PC-9 (cell line): ENCODE results near the gene MICA. TPM values are rescaled to one million over a fixed set of nuclear protein-coding genes. Genes with fewer than 3 reads are reported as not detected.

Source experiments
- BruUV-seq: library from RNA; stranded (reverse); fragments of 400-500 nt; replicated peaks from 2 replicates; lab custom pipeline; 2021; lab: Mats Ljungman, UMichigan
- CTCF ChIA-PET: fragments of 300-600 bp; sonication (Branson Sonifier 250); formaldehyde crosslinking; loops from one replicate; lab custom pipeline; 2022; ENCODE audit warnings: antibody characterized with exemption; lab: Charles Lee
- POLR2A ChIA-PET: fragments of 300-600 bp; sonication (Branson Sonifier 250); formaldehyde crosslinking; loops from one replicate; lab custom pipeline; 2022; ENCODE audit warnings: antibody characterized with exemption; ENCODE audit not compliant: unreplicated experiment; lab: Charles Lee
- DNase-seq, 2 experiments: peaks; one replicate each; pipeline versions ENCODE4 v3.0.0 to v3.0.0-alpha.2; 2015 to 2022; ENCODE audit warnings: mixed read lengths in 1 of 2
- H2AFZ ChIP-seq: fragments of 200-600 bp; sonication (generic); 2 replicates; pipeline ENCODE4 v1.8.1; 2017; ENCODE audit warnings: antibody characterized with exemption
- H3F3A ChIP-seq: fragments of 200-600 bp; sonication (generic); 2 replicates; pipeline ENCODE4 v1.8.1; 2017; ENCODE audit warnings: antibody characterized with exemption, mild to moderate bottlenecking, low read depth; ENCODE audit not compliant: insufficient read depth
- H3K27ac ChIP-seq: fragments of 200-600 bp; sonication (generic); 2 replicates; pipeline ENCODE4 v1.6.1; 2016; ENCODE audit warnings: mixed run types
- H3K27me3 ChIP-seq: fragments of 200-600 bp; sonication (generic); 2 replicates; pipeline ENCODE4 v1.6.1; 2016; ENCODE audit warnings: low read depth, mixed run types; ENCODE audit not compliant: insufficient read depth
- H3K36me3 ChIP-seq: fragments of 200-600 bp; sonication (generic); 2 replicates; pipeline ENCODE4 v1.6.1; 2016; ENCODE audit warnings: low read depth, mixed run types
- H3K4me1 ChIP-seq: fragments of 200-600 bp; sonication (generic); replicated peaks from 2 replicates; pipeline ENCODE4 v1.6.1; 2016; ENCODE audit warnings: mixed run types; ENCODE audit not compliant: insufficient read depth
- H3K4me2 ChIP-seq: fragments of 200-600 bp; sonication (generic); 2 replicates; pipeline ENCODE4 v1.6.1; 2017; ENCODE audit warnings: mixed run types
- H3K4me3 ChIP-seq: fragments of 200-600 bp; sonication (generic); 2 replicates; pipeline ENCODE4 v1.6.1; 2016; ENCODE audit warnings: mixed run types
- H3K79me2 ChIP-seq: fragments of 200-600 bp; sonication (generic); 2 replicates; pipeline ENCODE4 v1.6.1; 2017; ENCODE audit warnings: low read depth, mixed run types
- H3K9me2 ChIP-seq: fragments of 200-600 bp; sonication (generic); 2 replicates; pipeline ENCODE4 v1.8.1; 2017; ENCODE audit warnings: mild to moderate bottlenecking; ENCODE audit not compliant: insufficient read depth
- H3K9me3 ChIP-seq: fragments of 200-600 bp; sonication (generic); 2 replicates; pipeline ENCODE4 v1.8.1; 2016; ENCODE audit warnings: low read depth; ENCODE audit not compliant: insufficient read depth
- H4K20me1 ChIP-seq: fragments of 200-600 bp; sonication (generic); 2 replicates; pipeline ENCODE4 v1.8.1; 2017; ENCODE audit not compliant: insufficient read depth
- EZH2 ChIP-seq: fragments of 200-600 bp; sonication (generic); IDR thresholded peaks from 2 replicates; pipeline ENCODE4 v1.8.0; 2017; ENCODE audit warnings: antibody characterized with exemption, low read depth
- intact Hi-C: fragments of 100-400 bp; cut with micrococcal nuclease; formaldehyde crosslinking; loops from one replicate; pipeline ENCODE4 v1.10.0; 2022; ENCODE audit not compliant: unreplicated experiment
- total RNA-seq: library from RNA; stranded (reverse); gene quantifications from 2 replicates; pipeline ENCODE4 v1.2.3, GENCODE V29; 2021
- TF ChIP-seq, protein P1 (sequence below): fragments of 200-600 bp; sonication (generic); conservative IDR thresholded peaks from 2 replicates; pipeline ENCODE4 v1.6.1; 2017; ENCODE audit warnings: mixed run types, antibody characterized with exemption, mild to moderate bottlenecking, moderate library complexity

MICA gene
- total RNA-seq, 1 experiment from 2014 or later: 13.5 TPM

DNA sequence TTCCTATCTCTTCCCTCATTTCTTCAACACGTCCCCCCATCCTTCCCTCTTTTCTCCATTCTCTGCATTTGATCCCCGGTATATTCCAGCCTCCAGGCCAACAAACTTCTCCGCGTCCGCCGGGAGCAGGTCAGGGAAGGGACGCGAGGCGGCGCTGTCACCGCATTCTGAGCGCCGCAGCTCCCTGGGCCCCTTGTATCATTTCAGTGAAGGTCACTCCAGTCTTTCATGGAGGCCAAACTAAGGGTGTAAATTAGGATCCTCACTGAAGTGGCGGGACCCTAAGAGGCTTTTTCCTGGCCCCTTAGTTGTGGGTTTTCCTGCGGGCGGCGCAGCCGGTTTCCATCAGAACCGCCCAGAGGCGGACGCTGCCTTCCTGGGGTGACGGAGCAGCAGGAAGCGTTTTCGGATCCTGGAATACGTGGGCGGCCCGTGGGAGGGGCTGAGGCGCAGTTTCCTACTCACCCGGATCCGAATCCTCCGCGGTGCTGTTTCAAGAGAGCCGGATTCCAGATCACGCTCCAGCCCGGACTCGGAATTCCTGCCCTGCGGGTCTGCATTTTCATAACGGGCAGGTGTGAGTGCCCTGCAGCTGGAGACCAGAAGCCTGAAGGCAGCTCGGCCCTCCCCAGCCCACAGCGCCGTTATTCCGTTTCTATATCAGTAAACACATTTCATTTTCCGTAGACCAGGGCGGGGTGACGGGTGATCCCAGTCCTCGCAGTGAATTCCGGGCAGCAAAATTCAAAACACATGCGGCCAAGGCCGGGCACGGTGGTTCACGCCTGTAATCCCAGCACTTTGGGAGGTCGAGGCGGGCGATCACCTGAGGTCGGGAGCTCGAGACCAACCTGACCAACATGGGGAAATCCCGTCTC is 3.6 kb upstream of the MICA start:
- Histone ChIP-seq H3K27me3 (0 out of 2 replicates have a peak, but pooled peaks cover 15% of the 10 kb centered on the region), H3K4me1 (peaks cover 10% of the 10 kb centered on the region), H3K9me3 (no peaks in the 10 kb centered on the region), H3K4me2 (peak overlapping the region; percentile 71), H2AFZ (peak overlapping the region; percentile 86), H3K27ac (peak overlapping the region; percentile 40; the same call in 1 of the 2 replicates), H3K9me2 (no peaks in the 10 kb centered on the region), H3K36me3 (no peaks in the 10 kb centered on the region), H3K4me3 (peak overlapping the region; percentile 67), H3K79me2 (0 out of 2 replicates have a peak, but pooled peaks cover 4% of the 10 kb centered on the region), H3F3A (peaks cover 4% of the 10 kb centered on the region; the same call in 1 of the 2 replicates), H4K20me1 (no peaks in the 10 kb centered on the region)
- POLR2A ChIA-PET: interaction anchor here (0.6 to 0.7 kb wide), 3 partner anchors 523 to 796 kb away, joined by 3 to 11 read pairs (median 5); no protein-coding TSS in a partner anchor
- DNase-seq: peak; percentile 65 to 88
- CTCF ChIA-PET: interaction anchor here (0.6 to 1.4 kb wide), 7 partner anchors 31 to 270 kb away, joined by 3 to 8 read pairs (median 5); no protein-coding TSS in a partner anchor
- BruUV-seq: TSS peak; percentile 43
- TF ChIP-seq, protein P1, sequence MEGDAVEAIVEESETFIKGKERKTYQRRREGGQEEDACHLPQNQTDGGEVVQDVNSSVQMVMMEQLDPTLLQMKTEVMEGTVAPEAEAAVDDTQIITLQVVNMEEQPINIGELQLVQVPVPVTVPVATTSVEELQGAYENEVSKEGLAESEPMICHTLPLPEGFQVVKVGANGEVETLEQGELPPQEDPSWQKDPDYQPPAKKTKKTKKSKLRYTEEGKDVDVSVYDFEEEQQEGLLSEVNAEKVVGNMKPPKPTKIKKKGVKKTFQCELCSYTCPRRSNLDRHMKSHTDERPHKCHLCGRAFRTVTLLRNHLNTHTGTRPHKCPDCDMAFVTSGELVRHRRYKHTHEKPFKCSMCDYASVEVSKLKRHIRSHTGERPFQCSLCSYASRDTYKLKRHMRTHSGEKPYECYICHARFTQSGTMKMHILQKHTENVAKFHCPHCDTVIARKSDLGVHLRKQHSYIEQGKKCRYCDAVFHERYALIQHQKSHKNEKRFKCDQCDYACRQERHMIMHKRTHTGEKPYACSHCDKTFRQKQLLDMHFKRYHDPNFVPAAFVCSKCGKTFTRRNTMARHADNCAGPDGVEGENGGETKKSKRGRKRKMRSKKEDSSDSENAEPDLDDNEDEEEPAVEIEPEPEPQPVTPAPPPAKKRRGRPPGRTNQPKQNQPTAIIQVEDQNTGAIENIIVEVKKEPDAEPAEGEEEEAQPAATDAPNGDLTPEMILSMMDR: peak; percentile 88
- TF ChIP-seq EZH2: no peak
- intact Hi-C loops: loop anchor here (2.0 kb wide), 3 partner anchors 95 to 199 kb away; partner anchors contain the start of gene DDX39B

DNA sequence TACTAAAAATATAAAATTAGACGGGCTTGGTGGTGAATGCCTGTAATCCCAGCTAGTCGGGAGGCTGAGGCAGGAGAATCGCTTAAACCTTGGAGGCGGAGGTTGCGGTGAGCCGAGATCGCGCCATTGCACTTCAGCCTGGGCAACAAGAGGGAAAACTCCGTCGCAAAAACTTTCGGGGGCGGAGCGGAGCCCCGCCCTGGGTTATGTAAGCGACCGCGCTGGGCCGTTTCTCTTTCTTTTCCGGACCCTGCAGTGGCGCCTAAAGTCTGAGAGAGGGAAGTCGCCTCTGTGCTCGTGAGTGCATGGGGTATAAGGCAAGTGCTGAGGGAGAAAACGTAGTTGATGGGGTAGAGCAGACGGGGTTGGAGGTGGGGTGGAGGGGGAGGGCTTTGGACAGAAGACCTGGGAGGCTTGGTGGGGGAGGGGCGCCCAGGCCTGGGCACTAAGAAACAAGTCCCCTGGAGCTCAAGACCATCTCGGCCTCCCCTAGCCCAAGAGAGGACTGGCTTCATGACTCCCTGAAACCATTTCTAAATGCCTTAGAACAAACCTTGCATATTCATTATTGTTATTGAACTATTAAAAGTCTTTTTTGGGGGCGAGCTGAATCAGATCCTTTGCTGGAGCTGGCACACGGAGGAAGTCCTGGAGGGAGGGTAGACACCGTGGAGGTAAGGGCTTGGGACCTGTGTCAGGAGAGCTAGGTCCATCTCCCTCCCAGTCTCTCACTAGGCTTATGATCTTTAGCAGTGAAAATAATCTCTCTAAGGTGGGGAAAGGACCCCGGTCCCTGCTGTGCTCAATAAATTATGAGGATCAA is 2.7 kb upstream of the MICA start:
- BruUV-seq: TSS peak; percentile 53
- peaks cover 10% of the 10 kb centered on the region for H3K4me1 ChIP-seq

More for the DNA sequence above, 2.7 kb upstream of the MICA start:
- H3K9me2 ChIP-seq: no peaks in the 10 kb centered on the region
- no peaks in the 10 kb centered on the region for H4K20me1 ChIP-seq
- H3F3A ChIP-seq: peaks cover 4% of the 10 kb centered on the region; the same call in 1 of the 2 replicates
- peak overlapping the region; percentile 67 for H3K4me3 ChIP-seq
- H3K9me3 ChIP-seq: no peaks in the 10 kb centered on the region
- H3K27ac ChIP-seq: peak overlapping the region; percentile 40; the same call in 1 of the 2 replicates
- DNase-seq: peak in 1 of 2 experiments; percentile 47
- ChIA-PET CTCF (interaction anchor here (0.7 to 1.4 kb wide), 5 partner anchors 41 to 198 kb away, joined by 3 to 7 read pairs (median 5); no protein-coding TSS in a partner anchor), POLR2A (interaction anchor here (0.6 to 0.7 kb wide), 8 partner anchors 31 to 786 kb away, joined by 3 to 15 read pairs (median 4); no protein-coding TSS in a partner anchor)
- 0 out of 2 replicates have a peak, but pooled peaks cover 5% of the 10 kb centered on the region for H3K79me2 ChIP-seq
- H3K27me3 ChIP-seq: 0 out of 2 replicates have a peak, but pooled peaks cover 15% of the 10 kb centered on the region
- peak overlapping the region; percentile 86 for H2AFZ ChIP-seq
- TF ChIP-seq, protein P1: no peak
- no peak for TF ChIP-seq EZH2
- intact Hi-C loops: loop anchor here (2.0 kb wide), 2 partner anchors 94 to 142 kb away; partner anchors contain the start of gene DDX39B
- peak overlapping the region; percentile 71 for H3K4me2 ChIP-seq
- no peaks in the 10 kb centered on the region for H3K36me3 ChIP-seq
